Fibroblast of lung (primary cell): Measurements from ENCODE around the gene ECPAS. TPM values are rescaled to one million over a fixed set of nuclear protein-coding genes. Genes with fewer than 3 reads are reported as not detected.
A peak's percentile ranks its signal among the peaks of the same experiment; 100 is the strongest.

Experiments used
- DNase-seq, 2 donors: peaks; one replicate each; pipeline versions ENCODE4 v3.0.0 to v3.0.0-alpha.2; 2010; ENCODE audit warnings: low read depth in 2 of 2
- H2AFZ ChIP-seq: 2 replicates; pipeline ENCODE4 v1.5.1; 2012; ENCODE audit warnings: low read length, control low read depth, inconsistent platforms
- H3K27ac ChIP-seq: 2 replicates; pipeline ENCODE4 v1.5.1; 2011; ENCODE audit warnings: low read length, control low read depth; ENCODE audit not compliant: insufficient read depth
- H3K27me3 ChIP-seq: 2 replicates; pipeline ENCODE4 v1.5.1; 2011; ENCODE audit warnings: mild to moderate bottlenecking, low read length; ENCODE audit not compliant: control insufficient read depth, insufficient read depth
- H3K36me3 ChIP-seq: 2 replicates; pipeline ENCODE4 v1.5.1; 2011; ENCODE audit warnings: low read length; ENCODE audit not compliant: control insufficient read depth, insufficient read depth
- H3K4me1 ChIP-seq: 2 replicates; pipeline ENCODE4 v1.5.1; 2011; ENCODE audit warnings: low read length; ENCODE audit not compliant: control insufficient read depth, insufficient read depth; ENCODE audit errors: extremely low read depth
- H3K4me2 ChIP-seq: 2 replicates; pipeline ENCODE4 v1.5.1; 2011; ENCODE audit warnings: low read length, control low read depth; ENCODE audit not compliant: insufficient read depth; ENCODE audit errors: extremely low read depth
- H3K4me3 ChIP-seq, 4 experiments: fragments of 200-600 bp in 1 of 4; sonication (generic) in 1 of 4; replicated peaks in 1 of 4; 2 replicates each; pipeline ENCODE4 v1.5.1; 2011 to 2016; ENCODE audit warnings: low read length in 4 of 4, low read depth in 3 of 4, mild to moderate bottlenecking in 3 of 4, control low read depth in 2 of 4, inconsistent platforms in 1 of 4, mixed read lengths in 1 of 4; ENCODE audit not compliant: insufficient read depth in 1 of 4; ENCODE audit errors: control extremely low read depth in 1 of 4
- H3K79me2 ChIP-seq: 2 replicates; pipeline ENCODE4 v1.5.1; 2012; ENCODE audit warnings: mild to moderate bottlenecking, low read length, inconsistent platforms; ENCODE audit not compliant: control insufficient read depth, insufficient read depth
- H3K9ac ChIP-seq: 2 replicates; pipeline ENCODE4 v1.5.1; 2011; ENCODE audit warnings: mild to moderate bottlenecking, low read length, control low read depth; ENCODE audit not compliant: insufficient read depth
- H3K9me3 ChIP-seq: 2 replicates; pipeline ENCODE4 v1.5.1; 2012; ENCODE audit warnings: low read depth, low read length; ENCODE audit not compliant: control insufficient read depth, insufficient read depth
- H4K20me1 ChIP-seq: 2 replicates; pipeline ENCODE4 v1.5.1; 2011; ENCODE audit warnings: low read length; ENCODE audit not compliant: control insufficient read depth, insufficient read depth; ENCODE audit errors: extremely low read depth
- CTCF ChIP-seq, 2 donors: IDR thresholded peaks in 1 of 2; conservative IDR thresholded peaks in 1 of 2; 1 replicate in 1 of 2; 2 replicates in 1 of 2; pipeline ENCODE4 v1.5.1; 2011 to 2012; ENCODE audit warnings: low read length in 2 of 2, control low read depth in 1 of 2, inconsistent platforms in 1 of 2, low read depth in 1 of 2, mild to moderate bottlenecking in 1 of 2
- EZH2 ChIP-seq: IDR thresholded peaks from 2 replicates; pipeline ENCODE4 v1.5.1; 2012; ENCODE audit warnings: low read length, control low read depth, mild to moderate bottlenecking; ENCODE audit errors: missing control alignments
- polyA plus RNA-seq, 2 donors: library from polyadenylated mRNA; depleted of rRNA in 1 of 2; stranded (reverse) in 1 of 2; unstranded in 1 of 2; fragments of >200 nt; gene quantifications; 2 replicates each; pipeline ENCODE4 v1.2.1, GENCODE V29; 2011 to 2012; ENCODE audit warnings: missing spikeins in 1 of 2
- total RNA-seq: library from RNA; depleted of rRNA; stranded (reverse); fragments of >200 nt; gene quantifications from 2 replicates; pipeline ENCODE4 v1.2.1, GENCODE V29; 2014

The ECPAS gene
- total and polyA plus RNA-seq, 2 donors (not counting 1 experiment from before 2014, with no cell fraction given), result 42.9 to 140 TPM

GRCh38 chr9:111393971-111394370 is 90.2 kb downstream of the ECPAS start:
- H3K27me3 ChIP-seq, result no peaks in the 10 kb centered on the region
- H3K9me3 ChIP-seq, result no peaks in the 10 kb centered on the region
- peak in 1 of 2 donors; percentile 25 for DNase-seq
- H3K4me2 ChIP-seq, result no peak overlapping the region
- H3K36me3 ChIP-seq, result peaks cover 12% of the 10 kb centered on the region
- no peak overlapping the region for H3K9ac ChIP-seq
- no peak for TF ChIP-seq EZH2
- no peaks in the 10 kb centered on the region for H3K79me2 ChIP-seq
- H3K4me1 ChIP-seq, result no peaks in the 10 kb centered on the region
- no peaks in the 10 kb centered on the region for H4K20me1 ChIP-seq
- H3K27ac ChIP-seq, result no peak overlapping the region
- no peak overlapping the region for H2AFZ ChIP-seq
- H3K4me3 ChIP-seq, result no peak overlapping the region

DNA sequence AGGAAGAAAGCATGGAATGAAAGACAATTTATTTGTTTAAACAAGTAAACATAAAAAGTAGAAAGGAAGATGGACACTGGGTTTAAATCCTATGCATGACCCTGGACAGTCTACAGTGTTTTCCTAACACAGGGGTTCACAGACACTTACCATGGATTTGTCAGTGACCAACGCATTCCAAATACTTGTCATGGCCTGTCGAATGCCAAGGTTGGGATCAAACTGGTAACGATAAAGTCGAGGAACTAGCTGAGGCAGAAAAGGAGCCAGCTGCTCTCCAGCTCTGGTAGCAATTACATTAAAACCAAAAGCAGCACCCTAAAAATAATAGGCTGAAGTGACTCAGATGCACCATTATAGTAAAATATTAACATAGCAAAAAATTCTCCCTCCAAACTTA is 94.8 kb downstream of the ECPAS start:
- Histone ChIP-seq H2AFZ (no peak overlapping the region), H3K36me3 (peaks cover 21% of the 10 kb centered on the region), H3K4me3 (no peak overlapping the region), H3K4me1 (no peaks in the 10 kb centered on the region), H3K9ac (no peak overlapping the region), H3K9me3 (no peaks in the 10 kb centered on the region), H4K20me1 (no peaks in the 10 kb centered on the region), H3K27ac (no peak overlapping the region), H3K4me2 (no peak overlapping the region), H3K27me3 (no peaks in the 10 kb centered on the region), H3K79me2 (no peaks in the 10 kb centered on the region)
- no peak for DNase-seq
- TF ChIP-seq CTCF (conservative IDR thresholded peaks at IDR 0.05 in 1 of 2, IDR thresholded peaks at IDR 0.05 in 1 of 2; ENCODE audit: low read depth in 1 of 2, low read length in 2 of 2), result no peak
- no peak for TF ChIP-seq EZH2

DNA sequence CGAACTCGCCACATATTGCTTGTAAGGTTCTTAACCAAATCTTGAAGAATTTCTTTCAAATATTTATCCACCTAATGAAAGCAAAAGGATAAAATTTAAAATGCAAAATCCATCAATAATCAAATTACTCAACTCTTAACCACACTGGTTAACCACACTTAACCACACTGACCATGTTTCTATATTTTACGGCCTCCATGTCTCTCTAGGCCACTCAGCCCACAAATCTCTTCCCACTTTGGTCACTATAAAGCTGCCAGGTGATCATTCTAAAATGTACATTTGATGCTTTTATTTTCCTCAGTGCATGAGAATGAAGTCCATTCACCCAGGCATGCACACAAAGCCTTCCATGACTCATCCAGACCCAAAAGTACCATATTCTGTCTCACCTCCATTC is 97.8 kb downstream of the ECPAS start:
- TF ChIP-seq EZH2, result no peak
- no peak for TF ChIP-seq CTCF (conservative IDR thresholded peaks at IDR 0.05 in 1 of 2, IDR thresholded peaks at IDR 0.05 in 1 of 2; ENCODE audit: low read depth in 1 of 2, low read length in 2 of 2)
- Histone ChIP-seq H3K4me3 (no peak overlapping the region), H3K79me2 (no peaks in the 10 kb centered on the region), H3K27me3 (no peaks in the 10 kb centered on the region), H2AFZ (no peak overlapping the region), H3K36me3 (peaks cover 20% of the 10 kb centered on the region), H3K4me2 (no peak overlapping the region), H3K9ac (no peak overlapping the region), H3K9me3 (no peaks in the 10 kb centered on the region), H4K20me1 (no peaks in the 10 kb centered on the region), H3K27ac (no peak overlapping the region), H3K4me1 (no peaks in the 10 kb centered on the region)
- DNase-seq, result peak in 1 of 2 donors; percentile 32
